Parathyroid adenoma (tissue), 2 donors: Measurements from ENCODE around the gene ZNF541.
A peak's percentile ranks its signal among the peaks of the same experiment; 100 is the strongest.

ENCODE experiments used
- H2AFZ ChIP-seq: fragments of 300-600 bp; sonication (generic); one replicate; pipeline ENCODE4 v1.7.0; 2017; ENCODE audit warnings: antibody characterized with exemption, mild to moderate bottlenecking
- H3K27ac ChIP-seq: fragments of 300-600 bp; sonication (generic); one replicate; pipeline ENCODE4 v1.7.0; 2017
- H3K27me3 ChIP-seq: fragments of 300-600 bp; sonication (generic); one replicate; pipeline ENCODE4 v1.7.0; 2017; ENCODE audit warnings: low read length; ENCODE audit not compliant: control insufficient read depth, insufficient read depth
- H3K36me3 ChIP-seq: fragments of 300-600 bp; sonication (generic); one replicate; pipeline ENCODE4 v1.7.0; 2017; ENCODE audit warnings: low read length; ENCODE audit not compliant: control insufficient read depth, insufficient read depth
- H3K4me1 ChIP-seq: fragments of 300-600 bp; sonication (generic); one replicate; pipeline ENCODE4 v1.7.0; 2017; ENCODE audit warnings: control low read depth
- H3K4me2 ChIP-seq: fragments of 300-600 bp; sonication (generic); one replicate; pipeline ENCODE4 v1.7.0; 2017; ENCODE audit warnings: low read length
- H3K4me3 ChIP-seq: fragments of 300-600 bp; sonication (generic); one replicate; pipeline ENCODE4 v1.7.0; 2017; ENCODE audit warnings: low read depth, low read length
- H3K79me2 ChIP-seq: fragments of 300-600 bp; sonication (generic); one replicate; pipeline ENCODE4 v1.7.0; 2017; ENCODE audit warnings: control low read depth
- H3K9ac ChIP-seq: fragments of 300-600 bp; sonication (generic); one replicate; pipeline ENCODE4 v1.7.0; 2017; ENCODE audit warnings: mild to moderate bottlenecking
- H3K9me3 ChIP-seq: fragments of 300-600 bp; sonication (generic); one replicate; pipeline ENCODE4 v1.7.0; 2017; ENCODE audit warnings: low read length; ENCODE audit not compliant: control insufficient read depth
- TF ChIP-seq, protein P1 (sequence below): fragments of 300-600 bp; sonication (generic); IDR thresholded peaks from one replicate; pipeline ENCODE4 v1.7.0; 2017; ENCODE audit warnings: antibody characterized with exemption, mild to moderate bottlenecking
- donor health status: primary hyperparathyroidism.

The ZNF541 gene

GRCh38 chr19:47550129-47550528 is 22.8 kb downstream of the ZNF541 start:
- no peaks in the 10 kb centered on the region for H3K36me3 ChIP-seq
- TF ChIP-seq, protein P1, sequence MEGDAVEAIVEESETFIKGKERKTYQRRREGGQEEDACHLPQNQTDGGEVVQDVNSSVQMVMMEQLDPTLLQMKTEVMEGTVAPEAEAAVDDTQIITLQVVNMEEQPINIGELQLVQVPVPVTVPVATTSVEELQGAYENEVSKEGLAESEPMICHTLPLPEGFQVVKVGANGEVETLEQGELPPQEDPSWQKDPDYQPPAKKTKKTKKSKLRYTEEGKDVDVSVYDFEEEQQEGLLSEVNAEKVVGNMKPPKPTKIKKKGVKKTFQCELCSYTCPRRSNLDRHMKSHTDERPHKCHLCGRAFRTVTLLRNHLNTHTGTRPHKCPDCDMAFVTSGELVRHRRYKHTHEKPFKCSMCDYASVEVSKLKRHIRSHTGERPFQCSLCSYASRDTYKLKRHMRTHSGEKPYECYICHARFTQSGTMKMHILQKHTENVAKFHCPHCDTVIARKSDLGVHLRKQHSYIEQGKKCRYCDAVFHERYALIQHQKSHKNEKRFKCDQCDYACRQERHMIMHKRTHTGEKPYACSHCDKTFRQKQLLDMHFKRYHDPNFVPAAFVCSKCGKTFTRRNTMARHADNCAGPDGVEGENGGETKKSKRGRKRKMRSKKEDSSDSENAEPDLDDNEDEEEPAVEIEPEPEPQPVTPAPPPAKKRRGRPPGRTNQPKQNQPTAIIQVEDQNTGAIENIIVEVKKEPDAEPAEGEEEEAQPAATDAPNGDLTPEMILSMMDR, result no peak
- H3K9me3 ChIP-seq, result no peaks in the 10 kb centered on the region
- no peak overlapping the region for H2AFZ ChIP-seq
- H3K27me3 ChIP-seq, result no peaks in the 10 kb centered on the region
- H3K4me3 ChIP-seq, result no peak overlapping the region
- no peak overlapping the region for H3K9ac ChIP-seq
- no peak overlapping the region for H3K4me2 ChIP-seq
- H3K79me2 ChIP-seq, result no peaks in the 10 kb centered on the region
- H3K4me1 ChIP-seq, result no peaks in the 10 kb centered on the region
- H3K27ac ChIP-seq, result no peak overlapping the region

- Histone ChIP-seq H3K27ac (no peak overlapping the region), H3K4me3 (no peak overlapping the region), H3K4me1 (no peaks in the 10 kb centered on the region), H3K79me2 (no peaks in the 10 kb centered on the region), H2AFZ (no peak overlapping the region), H3K9ac (no peak overlapping the region), H3K36me3 (no peaks in the 10 kb centered on the region), H3K27me3 (no peaks in the 10 kb centered on the region), H3K9me3 (no peaks in the 10 kb centered on the region), H3K4me2 (no peak overlapping the region)
- TF ChIP-seq, protein P1, result no peak
These were observed 23.6 kb downstream of the ZNF541 start for GRCh38 chr19:47549261-47549862.

DNA sequence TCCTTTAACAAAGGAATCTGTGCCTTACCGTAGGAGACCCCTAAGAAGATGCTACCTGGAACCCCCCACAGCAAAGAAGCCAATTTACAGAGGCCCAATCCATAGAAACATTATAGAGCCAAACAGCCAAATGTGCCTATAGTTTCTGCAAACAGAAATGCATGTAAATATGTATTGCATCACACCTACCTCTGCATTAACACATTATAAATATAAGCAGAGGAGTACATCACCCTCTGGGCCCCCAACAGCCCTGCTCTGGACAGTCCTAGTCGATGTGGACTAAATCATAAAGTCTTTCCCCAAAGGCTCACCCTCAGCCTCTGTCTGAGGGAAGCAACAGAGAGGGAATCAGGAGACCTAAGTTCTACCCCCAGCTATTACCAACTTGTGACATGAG is 25.7 kb downstream of the ZNF541 start:
- Histone ChIP-seq H3K9ac (no peak overlapping the region), H3K9me3 (no peaks in the 10 kb centered on the region), H2AFZ (no peak overlapping the region), H3K4me3 (no peak overlapping the region), H3K4me1 (no peaks in the 10 kb centered on the region), H3K4me2 (no peak overlapping the region), H3K36me3 (no peaks in the 10 kb centered on the region), H3K27ac (no peak overlapping the region), H3K27me3 (no peaks in the 10 kb centered on the region), H3K79me2 (no peaks in the 10 kb centered on the region)
- TF ChIP-seq, protein P1, result no peak

- Histone ChIP-seq H3K4me3 (no peak overlapping the region), H3K27ac (no peak overlapping the region), H3K27me3 (no peaks in the 10 kb centered on the region)
These were observed 27.6 kb downstream of the ZNF541 start for GRCh38 chr19:47545061-47545948.

More at GRCh38 chr19:47545061-47545948, 27.6 kb downstream of the ZNF541 start:
- Histone ChIP-seq H3K4me1 (no peaks in the 10 kb centered on the region), H3K79me2 (no peaks in the 10 kb centered on the region), H3K9ac (no peak overlapping the region), H3K4me2 (peak overlapping the region; percentile 34), H2AFZ (peak overlapping the region; percentile 74), H3K9me3 (no peaks in the 10 kb centered on the region), H3K36me3 (no peaks in the 10 kb centered on the region)
- TF ChIP-seq, protein P1, result no peak
